K562 (cell line): Measurements from ENCODE around the gene PAIP2. TPM values are rescaled to one million over a fixed set of nuclear protein-coding genes. Genes with fewer than 3 reads are reported as not detected.

Experiments
- BMI1 ChIP-seq: fragments of 150-350 bp; IDR thresholded peaks from 2 replicates; pipeline ENCODE4 v1.6.1; 2014; ENCODE audit warnings: low read length
- CBX5 ChIP-seq: IDR thresholded peaks from 2 replicates; pipeline ENCODE4 v1.6.1; 2014; ENCODE audit warnings: low read depth, borderline replicate concordance
- ETS2 ChIP-seq: IDR thresholded peaks from 2 replicates; pipeline ENCODE4 v1.6.1; 2016; ENCODE audit warnings: borderline replicate concordance, missing genetic modification characterization, mild to moderate bottlenecking, moderate library complexity, missing compliant biosample characterization; ENCODE audit not compliant: poor library complexity, severe bottlenecking
- ETV5 ChIP-seq: sonication (generic); formaldehyde crosslinking; IDR thresholded peaks from 2 replicates; pipeline ENCODE4 v1.4.0; 2020; ENCODE audit warnings: low read depth, mild to moderate bottlenecking, missing genetic modification reagents
- FOXA1 ChIP-seq: fragments of 450-650 bp; IDR thresholded peaks from 2 replicates; pipeline ENCODE4 v1.6.1; 2016; ENCODE audit warnings: mild to moderate bottlenecking, borderline replicate concordance
- GABPA ChIP-seq: fragments of 200-800 bp; sonication (Bioruptor generic); conservative IDR thresholded peaks from 2 replicates; pipeline ENCODE4 v1.6.1; 2016; ENCODE audit warnings: low read depth, missing genetic modification characterization, missing compliant biosample characterization
- HEY1 ChIP-seq: fragments of 250-450 bp; sonication (Bioruptor Pico); IDR thresholded peaks from 2 replicates; pipeline ENCODE4 v1.5.0; 2020; ENCODE audit warnings: mild to moderate bottlenecking, moderate library complexity, borderline replicate concordance
- HNRNPL ChIP-seq: fragments of 200-400 bp; formaldehyde crosslinking; IDR thresholded peaks from 2 replicates; pipeline ENCODE4 v1.6.1; 2017; ENCODE audit warnings: low read depth, mild to moderate bottlenecking, low read length
- MAZ ChIP-seq, 2 experiments: fragments of 450-650 bp in 1 of 2; sonication (generic) in 1 of 2; formaldehyde crosslinking; IDR thresholded peaks in 1 of 2; conservative IDR thresholded peaks in 1 of 2; 2 replicates each; pipeline versions ENCODE4 v1.4.0 to v1.5.0; 2020; ENCODE audit warnings: mild to moderate bottlenecking in 1 of 2, missing genetic modification reagents in 1 of 2
- NCOA6 ChIP-seq: fragments of 450-650 bp; IDR thresholded peaks from 2 replicates; pipeline ENCODE4 v1.6.1; 2017; ENCODE audit warnings: mild to moderate bottlenecking
- NR2F6 ChIP-seq: fragments of 450-650 bp; formaldehyde crosslinking; IDR thresholded peaks from 2 replicates; pipeline ENCODE4 v1.4.0; 2020; ENCODE audit warnings: mild to moderate bottlenecking
- POLR2H ChIP-seq: IDR thresholded peaks from 2 replicates; pipeline ENCODE4 v1.6.1; 2016; ENCODE audit warnings: missing genetic modification characterization, low read depth, mild to moderate bottlenecking, control low read depth, missing compliant biosample characterization, moderate library complexity
- PTTG1 ChIP-seq: fragments of 450-650 bp; IDR thresholded peaks from 2 replicates; pipeline ENCODE4 v1.6.1; 2016; ENCODE audit warnings: low read depth, mild to moderate bottlenecking, missing genetic modification characterization, missing compliant biosample characterization
- SAFB ChIP-seq: fragments of 200-400 bp; formaldehyde crosslinking; IDR thresholded peaks from 2 replicates; pipeline ENCODE4 v1.6.1; 2017; ENCODE audit warnings: low read depth, low read length, borderline replicate concordance
- SAP30 ChIP-seq: fragments of 200-600 bp; sonication (generic); IDR thresholded peaks from 2 replicates; pipeline ENCODE4 v1.6.1; 2012; ENCODE audit warnings: borderline replicate concordance, low read depth, mild to moderate bottlenecking, moderate library complexity, low read length, control low read depth, inconsistent platforms; ENCODE audit not compliant: insufficient read depth, poor library complexity, severe bottlenecking
- SLC30A9 ChIP-seq: fragments of 250-450 bp; sonication (Bioruptor Pico); IDR thresholded peaks from 2 replicates; pipeline ENCODE4 v1.8.0; 2022; ENCODE audit warnings: mild to moderate bottlenecking, moderate library complexity
- SMC3 ChIP-seq: conservative IDR thresholded peaks from 2 replicates; pipeline ENCODE4 v1.6.1; 2011; ENCODE audit warnings: low read depth, low read length, improper control_type of control experiment; ENCODE audit not compliant: insufficient read depth
- TAF1 ChIP-seq: IDR thresholded peaks from 2 replicates; pipeline ENCODE4 v1.6.1; 2011; ENCODE audit warnings: mild to moderate bottlenecking, low read length, moderate library complexity; ENCODE audit not compliant: insufficient read depth, control insufficient read depth, severe bottlenecking; ENCODE audit errors: extremely low read depth
- ZNF12 ChIP-seq: sonication (generic); formaldehyde crosslinking; IDR thresholded peaks from 2 replicates; pipeline ENCODE4 v1.4.0; 2020; ENCODE audit warnings: mild to moderate bottlenecking, missing genetic modification reagents
- ZNF436 ChIP-seq: fragments of 250-450, 450-650 bp; sonication (Bioruptor Pico); formaldehyde crosslinking; IDR thresholded peaks from 2 replicates; pipeline ENCODE4 v1.7.0; 2020; ENCODE audit warnings: mild to moderate bottlenecking
- ZNF75A ChIP-seq: fragments of 450-650 bp; formaldehyde crosslinking; IDR thresholded peaks from 2 replicates; pipeline ENCODE4 v1.4.0; 2020; ENCODE audit warnings: mild to moderate bottlenecking
- ZSCAN29 ChIP-seq: fragments of 450-650 bp; IDR thresholded peaks from 2 replicates; pipeline ENCODE4 v1.6.1; 2017
- polyA plus RNA-seq, 8 experiments: library from polyadenylated mRNA; depleted of rRNA in 4 of 8; stranded (reverse) in 5 of 8; unstranded in 3 of 8; fragments of >200 nt; fragmentation: Nextera tagmentation in 2 of 8; fragmentation: Illumina TruSeq in 1 of 8; extraction: Ambion mirVana in 2 of 8; extraction: Trizol in 1 of 8; gene quantifications; 2 replicates each; pipeline versions ENCODE4 v1.2.1 to v1.2.3, GENCODE V29; 2011 to 2014; ENCODE audit warnings: inconsistent platforms in 1 of 8, missing spikeins in 1 of 8
- total RNA-seq, 7 experiments: library from RNA; depleted of rRNA in 6 of 7; stranded (reverse); fragments of >200 nt in 6 of 7; fragmentation: Illumina TruSeq in 2 of 7; extraction: Trizol in 2 of 7; gene quantifications; 2 replicates each; pipeline versions ENCODE4 v1.2.1 to v1.2.3, GENCODE V29; 2011 to 2021; ENCODE audit warnings: low replicate concordance in 1 of 7
- TF ChIP-seq, protein P1 (sequence below): sonication (generic); formaldehyde crosslinking; IDR thresholded peaks from 2 replicates; pipeline ENCODE4 v1.8.1; 2022; ENCODE audit warnings: missing genetic modification reagents
- TF ChIP-seq, protein P2 (sequence below): fragments of 450-650 bp; IDR thresholded peaks from 2 replicates; pipeline ENCODE4 v1.7.0; 2016; ENCODE audit warnings: borderline replicate concordance
- TF ChIP-seq, protein P3 (sequence below), 2 experiments: fragments of 450-650 bp; IDR thresholded peaks; 2 replicates each; pipeline ENCODE4 v1.6.1; 2016

PAIP2 gene
- total and polyA plus RNA-seq, 9 of the 15 experiments (the other 6 are each of a cell fraction or from before 2014, with no cell fraction given), result 78.3 to 187 (median 128) TPM

DNA sequence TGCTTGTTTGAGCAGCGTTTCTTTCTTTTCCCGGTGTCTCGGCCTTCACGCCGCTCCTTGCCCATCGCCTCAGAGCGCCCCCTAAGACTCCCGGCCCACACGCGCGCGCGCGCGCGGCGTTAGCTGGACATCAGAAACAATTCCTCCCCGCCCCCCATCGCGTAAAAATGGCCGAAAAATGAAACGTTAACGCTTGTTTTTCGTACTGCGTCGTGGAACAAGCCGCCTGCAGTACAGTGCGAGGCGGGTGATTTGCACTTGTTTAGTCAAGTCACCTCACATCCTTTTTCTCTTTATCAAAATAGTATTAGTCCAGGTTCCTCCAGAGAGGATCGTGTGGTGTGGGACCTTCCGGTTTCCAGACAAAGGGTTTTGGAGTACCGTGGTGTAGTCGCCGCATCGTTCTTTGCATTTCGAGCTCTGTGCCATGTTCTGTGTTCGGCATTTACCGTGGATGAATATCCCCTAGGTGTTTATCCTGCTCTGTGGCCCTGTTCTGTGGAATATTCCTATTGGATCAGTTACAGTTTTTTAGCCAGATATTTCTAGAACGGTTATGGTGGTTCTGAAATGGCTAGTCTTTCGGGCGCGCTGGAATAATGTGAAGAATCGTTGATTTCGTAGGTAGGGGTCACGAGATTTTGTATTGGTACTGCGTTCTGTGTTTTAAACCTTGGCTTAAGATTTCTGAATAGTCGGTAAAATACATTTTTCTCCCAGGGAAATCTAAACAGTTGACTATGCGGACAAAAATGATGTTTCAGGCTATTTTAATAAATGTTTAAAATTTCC is 47.1 kb upstream of the PAIP2 start (continued):
- TF ChIP-seq MAZ (CRISPR knock-in tag; conservative IDR thresholded peaks at IDR 0.05 in 1 of 2, IDR thresholded peaks at IDR 0.05 in 1 of 2) (peak in 1 of 2 experiments; percentile 46; a peak in 1 of 4 replicates), SAFB (no peak), POLR2H (no peak), BMI1 (no peak), NCOA6 (no peak; the same call in 1 of the 2 replicates), SLC30A9 (CRISPR knock-in tag) (no peak), GABPA (tag) (peak; percentile 68), NR2F6 (no peak), ZSCAN29 (no peak), ETV5 (no peak; the same call in 1 of the 2 replicates), HEY1 (CRISPR knock-in tag) (no peak), ETS2 (tag) (no peak), ZNF12 (CRISPR knock-in tag) (no peak), SMC3 (no peak), PTTG1 (tag) (no peak), SAP30 (no peak), HNRNPL (no peak), ZNF436 (CRISPR knock-in tag) (no peak), ZNF75A (CRISPR knock-in tag) (no peak), FOXA1 (no peak), TAF1 (peak; percentile 79), CBX5 (no peak)
- TF ChIP-seq, protein P1, sequence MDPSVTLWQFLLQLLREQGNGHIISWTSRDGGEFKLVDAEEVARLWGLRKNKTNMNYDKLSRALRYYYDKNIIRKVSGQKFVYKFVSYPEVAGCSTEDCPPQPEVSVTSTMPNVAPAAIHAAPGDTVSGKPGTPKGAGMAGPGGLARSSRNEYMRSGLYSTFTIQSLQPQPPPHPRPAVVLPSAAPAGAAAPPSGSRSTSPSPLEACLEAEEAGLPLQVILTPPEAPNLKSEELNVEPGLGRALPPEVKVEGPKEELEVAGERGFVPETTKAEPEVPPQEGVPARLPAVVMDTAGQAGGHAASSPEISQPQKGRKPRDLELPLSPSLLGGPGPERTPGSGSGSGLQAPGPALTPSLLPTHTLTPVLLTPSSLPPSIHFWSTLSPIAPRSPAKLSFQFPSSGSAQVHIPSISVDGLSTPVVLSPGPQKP (CRISPR knock-in tag), result no peak
- TF ChIP-seq, protein P2, sequence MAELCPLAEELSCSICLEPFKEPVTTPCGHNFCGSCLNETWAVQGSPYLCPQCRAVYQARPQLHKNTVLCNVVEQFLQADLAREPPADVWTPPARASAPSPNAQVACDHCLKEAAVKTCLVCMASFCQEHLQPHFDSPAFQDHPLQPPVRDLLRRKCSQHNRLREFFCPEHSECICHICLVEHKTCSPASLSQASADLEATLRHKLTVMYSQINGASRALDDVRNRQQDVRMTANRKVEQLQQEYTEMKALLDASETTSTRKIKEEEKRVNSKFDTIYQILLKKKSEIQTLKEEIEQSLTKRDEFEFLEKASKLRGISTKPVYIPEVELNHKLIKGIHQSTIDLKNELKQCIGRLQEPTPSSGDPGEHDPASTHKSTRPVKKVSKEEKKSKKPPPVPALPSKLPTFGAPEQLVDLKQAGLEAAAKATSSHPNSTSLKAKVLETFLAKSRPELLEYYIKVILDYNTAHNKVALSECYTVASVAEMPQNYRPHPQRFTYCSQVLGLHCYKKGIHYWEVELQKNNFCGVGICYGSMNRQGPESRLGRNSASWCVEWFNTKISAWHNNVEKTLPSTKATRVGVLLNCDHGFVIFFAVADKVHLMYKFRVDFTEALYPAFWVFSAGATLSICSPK, result no peak
- TF ChIP-seq, protein P3, sequence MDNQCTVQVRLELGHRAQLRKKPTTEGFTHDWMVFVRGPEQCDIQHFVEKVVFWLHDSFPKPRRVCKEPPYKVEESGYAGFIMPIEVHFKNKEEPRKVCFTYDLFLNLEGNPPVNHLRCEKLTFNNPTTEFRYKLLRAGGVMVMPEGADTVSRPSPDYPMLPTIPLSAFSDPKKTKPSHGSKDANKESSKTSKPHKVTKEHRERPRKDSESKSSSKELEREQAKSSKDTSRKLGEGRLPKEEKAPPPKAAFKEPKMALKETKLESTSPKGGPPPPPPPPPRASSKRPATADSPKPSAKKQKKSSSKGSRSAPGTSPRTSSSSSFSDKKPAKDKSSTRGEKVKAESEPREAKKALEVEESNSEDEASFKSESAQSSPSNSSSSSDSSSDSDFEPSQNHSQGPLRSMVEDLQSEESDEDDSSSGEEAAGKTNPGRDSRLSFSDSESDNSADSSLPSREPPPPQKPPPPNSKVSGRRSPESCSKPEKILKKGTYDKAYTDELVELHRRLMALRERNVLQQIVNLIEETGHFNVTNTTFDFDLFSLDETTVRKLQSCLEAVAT (IDR thresholded peaks at IDR 0.05), result 0 out of 4 replicates have a peak, but pooled peaks of 1 of the 2 experiments have one; percentile 21
